BJ (cell line): ENCODE data around the gene TIA1. TPM values are rescaled to one million over a fixed set of nuclear protein-coding genes. Genes with fewer than 3 reads are reported as not detected.
"Not testable (repeated sequence)": the region's sequence is repeated elsewhere in the genome, so short reads cannot be mapped to it uniquely, and the experiment has no call there.

ENCODE experiments used
- CTCF ChIA-PET: fragments of 350-600 bp; formaldehyde crosslinking; extraction: SDS; loops from one replicate; lab custom pipeline; 2021; ENCODE audit warnings: antibody characterized with exemption, inconsistent platforms; lab: Yijun Ruan, JAX
- POLR2A ChIA-PET: fragments of 300-600 bp; sonication (Branson Sonifier 250); formaldehyde crosslinking; extraction: SDS; loops from one replicate; lab custom pipeline; 2021; ENCODE audit warnings: antibody characterized with exemption; lab: Charles Lee
- DNase-seq: peaks from one replicate; pipeline ENCODE4 v3.0.0-alpha.2; 2011; ENCODE audit warnings: low read depth
- H3K27me3 ChIP-seq: 2 replicates; pipeline ENCODE4 v1.6.0; 2011; ENCODE audit warnings: low read length; ENCODE audit not compliant: control insufficient read depth, insufficient read depth
- H3K36me3 ChIP-seq: 2 replicates; pipeline ENCODE4 v1.5.1; 2011; ENCODE audit warnings: low read length; ENCODE audit not compliant: control insufficient read depth, insufficient read depth
- H3K4me3 ChIP-seq: 2 replicates; pipeline ENCODE4 v1.5.1; 2011; ENCODE audit warnings: low read depth, mild to moderate bottlenecking, control low read depth, low read length
- polyA plus RNA-seq: library from polyadenylated mRNA; depleted of rRNA; stranded (reverse); fragments of >200 nt; gene quantifications from 2 replicates; pipeline ENCODE4 v1.2.3, GENCODE V29; 2011
- TF ChIP-seq, protein P1 (sequence below): IDR thresholded peaks from 2 replicates; pipeline ENCODE4 v1.5.1; 2011; ENCODE audit warnings: low read depth, mild to moderate bottlenecking, control low read depth, inconsistent platforms, low read length, moderate library complexity; ENCODE audit not compliant: insufficient read depth

The TIA1 gene
- polyA plus RNA-seq, 1 experiment, result 60.1 TPM

DNA sequence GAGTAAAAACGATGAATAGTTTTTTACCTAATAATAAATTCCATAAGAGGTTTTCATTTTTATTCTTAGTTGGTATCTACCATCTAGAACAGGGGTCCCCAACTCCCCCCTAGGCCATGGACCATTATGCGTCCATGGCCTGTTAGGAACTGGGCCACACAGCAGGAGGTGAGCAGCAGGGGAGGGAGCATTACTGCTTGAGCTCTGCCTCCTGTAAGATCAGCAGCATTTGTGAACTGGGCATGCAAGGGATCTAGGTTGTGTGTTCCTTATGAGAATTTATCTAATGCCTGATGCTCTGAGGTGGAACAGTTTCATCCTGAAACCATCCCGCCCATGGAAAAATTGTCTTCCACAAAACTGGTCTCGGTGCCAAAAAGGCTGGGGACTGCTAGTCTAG lies 5.9 kb downstream of the TIA1 start:
- ChIA-PET CTCF (no interaction called here), POLR2A (no interaction called here)
- H3K36me3 ChIP-seq, result no peaks in the 10 kb centered on the region; the same call in 1 of the 2 replicates
- DNase-seq, result no peak
- H3K4me3 ChIP-seq, result no peak overlapping the region
- H3K27me3 ChIP-seq, result no peaks in the 10 kb centered on the region
- TF ChIP-seq, protein P1, sequence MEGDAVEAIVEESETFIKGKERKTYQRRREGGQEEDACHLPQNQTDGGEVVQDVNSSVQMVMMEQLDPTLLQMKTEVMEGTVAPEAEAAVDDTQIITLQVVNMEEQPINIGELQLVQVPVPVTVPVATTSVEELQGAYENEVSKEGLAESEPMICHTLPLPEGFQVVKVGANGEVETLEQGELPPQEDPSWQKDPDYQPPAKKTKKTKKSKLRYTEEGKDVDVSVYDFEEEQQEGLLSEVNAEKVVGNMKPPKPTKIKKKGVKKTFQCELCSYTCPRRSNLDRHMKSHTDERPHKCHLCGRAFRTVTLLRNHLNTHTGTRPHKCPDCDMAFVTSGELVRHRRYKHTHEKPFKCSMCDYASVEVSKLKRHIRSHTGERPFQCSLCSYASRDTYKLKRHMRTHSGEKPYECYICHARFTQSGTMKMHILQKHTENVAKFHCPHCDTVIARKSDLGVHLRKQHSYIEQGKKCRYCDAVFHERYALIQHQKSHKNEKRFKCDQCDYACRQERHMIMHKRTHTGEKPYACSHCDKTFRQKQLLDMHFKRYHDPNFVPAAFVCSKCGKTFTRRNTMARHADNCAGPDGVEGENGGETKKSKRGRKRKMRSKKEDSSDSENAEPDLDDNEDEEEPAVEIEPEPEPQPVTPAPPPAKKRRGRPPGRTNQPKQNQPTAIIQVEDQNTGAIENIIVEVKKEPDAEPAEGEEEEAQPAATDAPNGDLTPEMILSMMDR, result no peak

DNA sequence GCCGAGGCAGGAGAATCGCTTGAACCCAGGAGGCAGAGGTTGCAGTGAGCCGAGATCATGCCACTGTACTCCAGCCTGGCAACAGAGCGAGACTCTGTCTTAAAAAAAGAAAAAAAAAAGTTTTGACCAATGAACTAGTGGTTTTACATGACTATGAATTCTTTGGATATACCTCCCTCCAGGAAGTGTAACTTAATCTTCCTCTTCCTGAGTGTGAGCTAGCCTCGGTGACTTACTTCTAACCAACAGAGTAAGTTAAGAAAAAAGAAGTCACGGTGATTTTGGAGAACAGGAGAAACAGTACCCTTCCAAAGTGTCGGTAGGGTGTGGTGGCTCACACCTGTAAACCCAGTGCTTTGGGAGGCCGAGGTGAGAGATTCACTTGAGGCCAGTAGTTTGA lies 7.1 kb downstream of the TIA1 start:
- H3K4me3 ChIP-seq, result no peak overlapping the region
- CTCF ChIA-PET, result no interaction called here
- TF ChIP-seq, protein P1, result no peak
- POLR2A ChIA-PET, result no interaction called here
- no peak for DNase-seq
- no peaks in the 10 kb centered on the region for H3K27me3 ChIP-seq
- no peaks in the 10 kb centered on the region; the same call in 1 of the 2 replicates for H3K36me3 ChIP-seq

DNA sequence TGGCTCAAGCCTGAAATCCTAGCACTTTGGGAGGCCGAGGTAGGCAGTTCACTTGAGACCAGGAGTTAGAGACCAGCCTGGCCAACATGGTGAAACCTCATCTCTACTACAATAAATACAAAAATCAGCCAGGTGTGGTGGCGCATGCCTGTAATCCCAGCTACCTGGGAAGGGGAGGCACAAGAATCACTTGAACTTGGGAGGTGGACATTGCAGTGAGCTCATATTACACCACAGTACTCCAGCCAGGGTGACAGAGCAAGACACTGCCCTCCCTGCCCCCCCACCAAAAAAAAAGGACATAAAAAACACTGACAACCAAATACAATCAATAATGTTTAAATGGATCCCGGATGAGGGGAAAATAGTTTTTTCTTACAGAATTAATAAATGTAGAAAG lies 7.8 kb downstream of the TIA1 start:
- H3K36me3 ChIP-seq, result no peaks in the 10 kb centered on the region; the same call in 1 of the 2 replicates
- TF ChIP-seq, protein P1, result no peak
- POLR2A ChIA-PET, result no interaction called here
- DNase-seq, result no peak
- CTCF ChIA-PET, result interaction anchor here (0.9 kb wide), 1 partner anchor 17 kb away, joined by 3 read pairs; no protein-coding TSS in a partner anchor
- H3K27me3 ChIP-seq, result no peaks in the 10 kb centered on the region
- H3K4me3 ChIP-seq, result no peak overlapping the region

DNA sequence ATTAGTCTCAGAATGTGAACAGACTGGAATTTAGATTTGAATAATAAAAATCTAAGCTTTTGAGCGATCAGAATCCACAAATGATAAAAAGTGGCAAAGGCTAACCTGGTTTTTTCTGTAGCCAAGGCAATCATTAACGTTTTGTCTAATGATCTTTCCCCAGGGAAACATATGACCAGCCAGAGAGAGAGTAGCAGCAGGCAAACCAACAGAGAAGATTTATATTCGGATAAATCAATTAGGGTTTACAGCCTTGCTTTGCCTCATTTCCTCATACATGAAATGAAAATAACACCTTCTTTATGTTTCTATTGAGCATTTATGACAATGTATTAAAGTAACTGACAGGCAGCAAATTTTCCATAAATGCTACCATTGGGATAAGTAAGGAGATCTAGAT lies 14.5 kb downstream of the TIA1 start:
- no peak for DNase-seq
- Histone ChIP-seq H3K27me3 (no peaks in the 10 kb centered on the region), H3K4me3 (no peak overlapping the region), H3K36me3 (peaks cover 3% of the 10 kb centered on the region)
- ChIA-PET POLR2A (no interaction called here), CTCF (no interaction called here)
- TF ChIP-seq, protein P1, result no peak

DNA sequence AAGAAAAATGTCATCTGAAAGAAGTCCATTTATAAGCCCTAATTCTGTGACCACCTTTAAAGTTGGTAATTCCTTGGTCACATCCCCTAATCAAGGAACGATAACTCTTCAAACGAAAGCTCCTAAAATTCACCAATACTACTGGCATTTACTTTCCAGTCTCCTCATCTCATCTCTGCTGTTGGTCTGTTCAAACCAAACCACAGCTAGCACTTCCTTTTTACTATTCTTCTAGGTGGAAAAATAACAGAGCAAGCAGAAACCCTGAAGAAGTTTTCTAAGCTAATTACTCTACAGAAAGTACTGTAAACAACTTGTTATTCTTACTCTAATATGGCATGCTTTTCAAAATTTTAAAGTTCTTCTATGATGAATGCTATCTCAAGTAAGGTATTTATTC lies 21.6 kb downstream of the TIA1 start:
- Histone ChIP-seq H3K4me3 (no peak overlapping the region), H3K27me3 (no peaks in the 10 kb centered on the region), H3K36me3 (peaks cover 7% of the 10 kb centered on the region)
- no peak for DNase-seq
- TF ChIP-seq, protein P1, result no peak
- ChIA-PET CTCF (interaction anchor here (0.6 to 1.4 kb wide), 3 partner anchors 10 to 999 kb away, joined by 3 to 4 read pairs (median 3); partner anchors contain the start of gene FAM136A), POLR2A (no interaction called here)

DNA sequence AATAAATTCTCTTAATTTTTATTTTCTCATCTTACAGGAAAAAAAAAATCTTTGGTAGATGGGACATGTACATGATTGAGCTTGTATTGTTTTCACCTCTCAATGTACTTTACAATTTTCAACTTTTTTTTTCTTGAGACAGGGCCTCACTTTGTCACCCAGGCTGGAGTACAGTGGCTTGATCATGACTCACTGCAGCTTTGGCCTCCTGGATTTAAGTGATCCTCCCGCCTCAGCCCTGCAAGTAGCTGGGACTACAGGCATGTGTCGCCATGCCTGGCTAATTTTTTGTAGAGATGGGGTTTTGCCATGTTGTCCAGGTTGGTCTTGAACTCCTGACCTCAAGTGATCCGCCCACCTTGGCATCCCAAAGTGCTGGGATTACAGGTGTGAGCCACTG lies 25.1 kb downstream of the TIA1 start:
- H3K4me3 ChIP-seq, H3K27me3 ChIP-seq, DNase-seq, POLR2A ChIA-PET, CTCF ChIA-PET: not testable (repeated sequence)
- H3K36me3 ChIP-seq, result peaks cover 10% of the 10 kb centered on the region
